ELF-1 (cell line): ENCODE measurements around the gene CAPN13.

Experiments used
- DNase-seq: peaks from one replicate; pipeline ENCODE4 v3.0.0-alpha.2; 2016; ENCODE audit warnings: low read depth, low spot score

Gene CAPN13

DNA sequence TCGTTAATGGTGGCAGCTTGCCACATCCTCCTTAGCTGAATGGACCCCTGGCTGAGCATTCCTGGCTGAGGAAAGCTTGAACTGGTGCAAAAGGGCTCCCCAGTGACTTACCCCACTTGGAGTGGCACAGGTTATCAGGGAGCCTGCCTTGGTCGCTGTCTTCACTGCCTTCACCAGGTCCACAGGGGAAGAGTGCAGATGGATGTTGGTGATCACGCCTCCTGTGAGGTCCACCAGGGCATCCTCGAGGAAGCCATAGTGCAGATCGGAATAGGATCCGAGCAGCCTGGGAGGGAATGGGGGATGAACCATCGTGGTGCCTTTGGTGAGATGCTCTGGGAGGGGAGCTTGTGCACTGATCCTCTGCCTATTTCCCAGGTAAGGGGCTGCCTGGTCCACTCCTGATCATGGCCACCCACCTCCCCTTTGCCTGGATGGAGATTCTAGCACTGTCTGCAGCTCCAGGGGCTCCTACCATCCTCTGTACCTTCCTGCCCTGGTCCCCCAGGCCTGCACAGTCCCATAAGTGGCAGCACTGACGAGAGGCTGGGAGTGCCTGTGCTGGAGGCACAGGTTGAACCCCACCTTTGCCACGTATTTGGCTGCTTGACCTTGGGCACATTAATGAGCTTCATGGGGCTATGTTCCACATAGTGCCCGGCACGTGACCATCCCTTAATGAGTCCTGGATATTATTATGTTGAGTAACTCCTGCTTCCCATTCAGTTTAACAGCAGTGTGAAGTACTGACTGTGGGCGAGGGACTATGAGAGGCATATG lies 43.0 kb downstream of the CAPN13 start:
- DNase-seq = no peak

DNA sequence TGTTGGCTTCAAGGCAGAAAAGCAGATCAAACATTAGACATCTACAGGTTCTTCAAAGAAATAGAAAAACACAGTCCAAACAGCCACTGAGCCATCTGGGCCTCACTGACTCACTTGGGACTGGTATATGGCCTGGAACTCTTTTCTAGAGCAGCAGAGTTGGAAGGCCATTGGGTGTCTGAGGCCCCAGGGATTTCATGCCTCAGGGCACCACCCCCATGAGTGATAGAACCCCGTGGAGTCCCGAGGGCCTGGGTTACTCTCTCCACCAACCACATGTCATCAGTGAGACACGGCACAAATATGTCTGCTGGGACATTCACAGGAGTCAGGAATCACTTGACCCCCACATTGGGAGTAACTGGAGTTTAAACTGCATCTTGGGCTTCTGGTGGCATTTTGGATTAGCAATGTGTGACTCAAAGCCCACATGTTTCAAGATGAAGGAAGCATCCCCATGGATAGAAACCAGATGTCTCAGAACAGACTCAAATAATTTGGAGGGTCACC lies 44.0 kb downstream of the CAPN13 start:
- no peak for DNase-seq

DNA sequence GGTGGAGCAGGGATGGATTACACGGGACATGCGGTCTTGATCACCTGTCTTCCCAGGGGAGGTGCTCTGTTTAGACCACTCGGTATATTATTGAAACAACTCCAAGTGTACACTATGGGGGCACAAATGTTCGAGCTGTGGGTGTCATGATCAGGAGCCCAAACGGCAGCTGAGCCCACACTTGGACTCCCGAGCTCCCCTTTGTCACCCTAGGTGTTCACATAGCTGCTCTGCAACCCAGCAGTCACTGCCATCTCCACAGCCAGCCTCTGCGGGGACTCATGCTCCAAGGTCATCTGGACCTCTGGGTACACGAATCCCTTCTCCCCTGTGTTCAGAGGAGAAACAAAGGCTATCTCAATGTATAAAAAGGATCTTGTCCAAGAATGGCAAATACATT lies 46.0 kb downstream of the CAPN13 start:
- DNase-seq = no peak

DNA sequence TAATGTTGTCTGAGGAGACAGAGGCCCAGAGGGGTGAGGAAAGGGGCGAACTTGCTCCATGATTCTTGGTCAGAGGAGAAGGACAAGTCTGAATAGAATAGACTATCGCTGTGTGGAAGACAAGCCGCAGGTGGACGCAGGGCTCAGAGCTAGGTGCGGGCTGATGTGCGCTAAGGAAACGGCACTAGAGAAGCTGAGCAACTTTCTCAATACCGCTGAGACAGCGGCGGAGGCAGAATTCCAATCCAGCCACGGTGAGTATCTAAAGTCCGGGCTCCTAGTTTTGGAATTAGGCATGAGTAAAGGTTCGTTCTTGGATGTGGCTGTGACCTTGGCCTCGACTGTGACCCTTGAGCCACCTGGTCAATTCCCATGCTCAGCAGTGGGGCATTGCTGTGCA lies 47.8 kb downstream of the CAPN13 start:
- DNase-seq = no peak

DNA sequence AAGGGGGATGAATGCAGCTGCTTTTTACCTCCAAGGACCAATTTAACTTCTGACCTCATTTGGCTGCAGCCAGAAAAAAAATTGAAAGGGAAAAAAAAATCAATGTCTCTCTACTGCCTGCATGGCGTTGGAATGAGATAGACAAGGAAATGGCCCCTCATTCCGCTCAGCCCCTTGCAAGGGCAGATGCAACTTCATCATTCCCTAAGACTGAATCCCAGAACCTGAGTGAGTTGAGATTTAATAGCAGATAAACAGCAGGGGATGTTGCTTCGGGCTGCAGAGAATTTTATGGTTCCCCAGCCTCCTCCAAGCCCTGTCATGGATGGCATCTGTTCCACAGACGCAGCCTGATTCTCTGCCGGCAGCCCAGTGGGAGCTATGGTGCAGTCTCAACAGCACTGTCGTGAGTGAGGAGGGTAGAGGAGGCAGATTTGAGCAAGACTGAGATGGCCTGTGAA lies 49.0 kb downstream of the CAPN13 start:
- DNase-seq = peak; percentile 33

DNA sequence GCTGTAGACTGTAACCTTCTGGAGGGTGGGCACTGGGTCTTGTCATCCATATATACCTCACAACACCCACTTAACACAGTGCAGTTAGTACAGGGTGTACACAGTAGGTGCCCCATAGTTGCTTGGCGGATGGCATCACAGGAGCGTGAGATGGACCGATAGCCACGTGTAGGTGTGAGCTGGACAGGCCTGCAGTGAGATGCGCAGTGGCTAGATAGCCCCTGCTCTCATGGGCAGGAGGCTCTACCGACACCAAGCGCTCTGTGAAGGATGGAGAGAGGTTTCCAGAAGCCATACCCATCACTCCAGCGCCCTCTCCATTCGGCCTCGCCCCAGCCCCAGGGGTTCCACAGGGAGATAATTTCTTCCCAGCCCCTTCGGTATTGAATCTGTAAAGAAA lies 49.5 kb downstream of the CAPN13 start:
- no peak for DNase-seq

DNA sequence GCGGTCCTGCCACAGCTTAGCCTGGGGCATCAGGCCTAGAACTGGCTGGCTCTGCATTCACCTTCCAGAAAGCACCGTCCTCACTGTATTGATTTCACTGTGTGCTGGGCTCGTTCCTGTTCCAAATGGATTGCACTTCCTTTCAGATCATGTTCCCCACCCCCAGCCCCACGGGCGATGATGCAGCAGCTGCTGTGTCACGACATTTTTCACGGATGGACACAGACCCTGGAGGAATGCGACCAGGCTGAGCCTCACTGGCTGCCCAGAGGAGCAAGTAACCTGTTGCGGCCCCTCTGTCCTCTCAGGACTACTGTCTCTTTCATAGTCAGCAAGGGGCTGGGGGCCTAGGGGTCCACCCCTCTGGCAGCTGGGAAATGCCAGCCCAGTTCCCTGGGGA lies 50.3 kb downstream of the CAPN13 start:
- DNase-seq = no peak

DNA sequence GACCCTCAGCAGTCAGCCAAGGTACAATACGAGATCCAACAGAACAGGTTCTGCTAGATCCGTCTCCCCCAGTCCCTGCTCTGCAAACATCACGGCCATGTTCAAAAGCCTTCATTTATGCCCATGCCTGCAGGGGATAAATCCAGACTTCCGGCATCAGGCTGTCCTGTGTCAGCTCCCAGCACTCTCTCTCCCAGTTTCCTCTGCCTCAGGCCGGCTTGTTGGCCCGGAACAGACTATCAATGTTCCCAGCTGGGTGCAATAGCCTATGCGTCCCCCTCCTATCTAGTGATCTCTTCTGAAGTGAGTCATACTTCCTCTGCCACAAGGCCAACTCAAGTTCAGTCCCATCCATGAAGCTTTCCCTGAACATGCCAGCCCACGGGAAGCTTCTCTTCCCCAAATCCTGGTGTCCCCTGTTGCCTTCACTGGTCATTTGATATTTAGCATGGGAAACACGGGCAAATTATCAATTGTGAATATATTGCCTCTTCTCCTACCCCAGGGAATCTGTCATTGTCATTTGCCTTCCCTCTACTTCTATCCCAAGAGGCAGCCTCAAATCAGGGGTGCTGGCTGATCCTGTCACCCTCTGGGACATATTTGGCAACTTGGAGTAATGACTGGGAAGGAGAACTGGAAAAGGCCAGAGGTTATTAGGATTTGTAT lies 51.1 kb downstream of the CAPN13 start:
- DNase-seq = peak; percentile 86

DNA sequence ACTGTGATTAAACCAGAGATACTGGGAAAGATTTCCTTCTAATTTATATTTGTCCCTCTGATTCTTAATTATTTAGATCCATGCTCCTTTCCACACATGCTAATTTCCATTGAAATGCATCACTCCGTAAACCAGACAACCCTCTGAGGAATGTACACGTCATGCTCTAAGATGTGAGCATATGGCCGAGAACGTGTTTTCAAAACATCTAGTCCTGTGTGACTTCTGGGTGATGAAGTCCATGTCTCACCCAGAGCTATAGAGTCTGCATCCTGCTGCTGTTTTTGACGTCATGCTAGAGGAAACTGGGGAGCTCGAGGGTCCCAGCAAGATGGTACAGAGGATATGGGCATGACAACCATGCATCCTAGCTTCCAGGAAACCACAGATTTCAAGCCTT lies 53.6 kb downstream of the CAPN13 start:
- DNase-seq = no peak

DNA sequence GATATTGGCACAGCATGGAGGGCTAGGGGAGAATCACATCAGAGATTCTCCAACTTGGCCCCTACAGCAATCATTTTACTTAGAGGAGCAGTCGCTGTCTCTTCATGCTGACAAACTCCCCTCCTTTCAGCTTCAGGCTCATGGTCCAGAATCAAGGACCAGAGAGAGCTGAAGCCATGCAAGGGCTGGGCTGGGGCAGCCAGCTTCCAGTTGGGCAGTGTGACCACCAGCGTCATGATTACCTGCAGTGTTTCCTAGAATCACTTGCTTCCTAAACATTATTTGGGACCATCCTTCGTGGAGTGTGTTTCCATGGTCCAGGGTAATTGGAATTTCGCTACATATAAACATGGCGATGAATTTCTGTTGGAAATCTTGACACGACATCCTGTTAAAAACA lies 54.4 kb downstream of the CAPN13 start:
- DNase-seq = no peak

DNA sequence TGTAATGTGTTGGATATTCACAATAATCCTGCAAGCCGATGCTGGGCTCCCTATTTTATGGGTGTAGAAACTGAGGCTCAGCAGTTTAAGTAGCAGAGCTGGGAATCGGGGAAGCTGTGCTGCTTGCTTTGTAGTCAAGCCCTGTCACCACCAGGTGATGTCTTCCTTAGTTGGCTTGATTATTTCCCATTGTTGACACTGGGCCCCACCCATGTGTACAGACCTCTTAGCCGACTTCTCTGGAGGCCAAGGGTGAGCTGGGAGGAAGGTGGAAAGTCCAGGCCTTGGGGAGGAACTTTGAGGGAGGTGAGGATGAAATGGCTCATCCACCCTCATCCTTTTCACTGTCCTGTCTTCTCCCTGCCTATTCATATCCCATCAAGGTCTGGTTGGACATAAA lies 60.0 kb downstream of the CAPN13 start:
- DNase-seq = no peak

DNA sequence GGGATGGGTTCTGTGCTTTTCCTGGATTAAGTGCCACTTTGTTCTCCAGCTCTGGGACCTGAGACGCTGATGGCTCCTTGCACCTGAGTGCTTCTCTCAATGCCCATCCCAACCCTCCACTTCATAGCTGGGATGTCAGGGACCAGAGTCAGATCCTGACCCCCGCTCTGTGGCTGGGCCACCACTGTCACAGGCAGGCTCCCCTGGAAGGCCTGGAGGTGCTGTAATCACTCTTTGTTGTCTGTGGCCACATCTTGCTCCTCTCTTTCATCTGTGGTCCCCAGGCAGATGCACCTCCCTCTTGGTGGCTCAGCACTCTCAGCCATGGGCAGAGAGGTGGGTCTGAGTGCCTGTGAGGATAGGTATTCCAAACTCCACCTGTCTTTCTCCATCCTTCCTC lies 62.4 kb downstream of the CAPN13 start:
- no peak for DNase-seq

DNA sequence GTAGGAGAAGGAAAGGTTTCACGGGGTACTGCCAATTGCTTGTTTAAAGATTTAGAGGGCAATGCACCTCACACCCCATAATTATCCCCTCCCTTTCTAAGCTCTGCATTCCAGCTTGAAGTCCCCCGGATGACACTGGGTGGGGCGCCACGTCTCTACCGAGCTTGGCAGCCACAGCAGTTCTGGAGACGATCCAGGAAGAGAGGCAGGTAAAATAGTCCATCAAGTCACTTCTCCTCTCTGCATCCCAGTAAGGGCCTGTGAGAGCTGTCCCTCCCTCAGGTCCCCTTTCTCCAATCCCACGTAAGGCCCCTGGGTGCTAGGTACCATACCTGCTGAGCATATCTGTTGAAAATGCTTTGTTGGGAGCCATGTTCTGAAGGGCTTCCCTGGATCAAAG lies 65.7 kb downstream of the CAPN13 start:
- no peak for DNase-seq

DNA sequence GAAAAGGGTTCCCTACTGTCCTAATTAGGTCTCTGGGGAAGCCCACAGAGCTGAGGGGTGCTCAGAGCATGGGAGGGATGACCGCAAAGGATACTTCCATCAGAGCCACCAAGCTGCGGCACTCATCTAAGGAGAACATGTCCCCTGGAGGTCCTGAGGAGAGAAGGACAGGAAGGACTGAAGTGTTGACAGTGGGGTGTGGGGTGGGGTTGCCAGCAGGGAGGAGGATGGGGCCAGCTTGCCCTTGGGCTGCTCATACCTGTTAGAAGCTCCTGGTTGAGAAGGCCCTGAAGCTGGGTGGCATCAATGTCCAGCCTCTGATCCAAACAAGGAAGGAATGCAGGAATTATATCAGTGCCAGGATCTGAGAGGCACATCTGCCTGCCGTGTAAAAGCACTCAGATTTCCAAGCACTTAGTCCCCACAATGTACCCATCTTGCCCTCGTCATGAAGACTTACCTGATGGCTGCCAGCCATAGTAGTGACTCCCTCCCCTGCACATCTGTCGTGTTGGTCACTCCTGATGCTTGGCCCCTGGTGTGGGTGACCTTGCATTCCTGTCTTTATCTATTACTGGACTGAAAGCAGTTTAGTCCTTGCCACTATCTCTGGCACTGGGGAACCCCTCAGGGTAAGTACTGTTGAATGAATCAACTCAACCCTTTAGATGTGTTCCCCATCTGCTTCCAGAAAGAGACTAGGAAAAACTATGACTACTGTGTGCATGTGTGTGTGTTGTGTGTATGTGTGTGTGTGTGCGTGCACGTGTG lies 68.9 kb downstream of the CAPN13 start:
- no peak for DNase-seq

DNA sequence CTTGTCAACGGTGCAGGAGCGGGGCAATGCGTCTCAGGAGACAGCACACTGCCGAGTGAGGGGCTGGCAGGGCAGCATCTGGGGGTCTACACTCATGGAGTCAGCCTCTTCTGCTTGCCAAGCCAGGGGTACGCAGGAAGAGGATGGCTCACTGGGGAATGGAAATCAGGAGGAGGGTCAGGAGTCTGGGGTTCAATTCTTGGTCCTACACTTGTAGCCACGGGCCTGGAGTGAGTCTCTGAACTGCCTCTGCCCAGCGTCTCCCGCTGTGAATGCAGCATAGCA lies 70.0 kb downstream of the CAPN13 start:
- no peak for DNase-seq

DNA sequence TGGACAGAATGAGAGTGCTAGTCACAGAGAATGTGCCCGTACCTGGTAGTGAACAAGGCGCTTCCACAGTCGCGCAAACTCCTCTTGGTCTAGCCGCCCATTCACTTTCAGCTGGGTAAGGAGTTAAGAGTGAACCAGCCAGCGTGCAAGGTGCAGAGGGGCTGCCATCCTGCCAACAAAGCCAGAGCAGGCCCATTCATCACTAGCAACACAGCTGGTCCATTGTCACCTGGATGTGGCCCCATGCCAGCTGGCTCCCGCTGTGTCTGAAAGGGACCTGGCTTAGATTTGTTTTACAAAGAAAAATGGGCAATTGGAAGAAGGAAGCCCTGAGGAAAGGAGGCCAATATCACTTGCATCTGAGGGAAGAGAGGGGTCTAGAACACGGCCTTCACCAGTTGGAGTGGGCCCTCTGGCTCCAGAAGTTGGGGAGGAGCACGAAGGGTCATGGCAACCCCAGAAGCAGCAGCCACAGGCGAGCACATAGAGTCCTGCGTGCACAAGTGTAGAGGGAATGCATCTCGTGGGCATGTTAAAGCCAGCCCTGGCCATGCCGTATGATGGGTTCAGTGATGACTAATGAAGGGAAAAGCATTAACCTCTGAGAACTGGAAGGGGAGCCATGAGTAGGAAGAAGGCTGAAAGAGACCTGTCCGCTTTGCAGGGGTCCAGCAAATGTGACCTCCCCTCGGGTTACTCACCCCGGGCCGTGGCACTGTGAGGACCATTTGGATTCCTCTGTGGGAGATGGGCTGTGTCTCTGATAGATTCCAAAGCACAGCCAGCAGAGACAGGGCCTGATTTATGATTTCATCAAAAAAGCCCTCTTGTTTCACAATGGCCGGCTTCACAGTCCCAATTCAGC lies 70.6 kb downstream of the CAPN13 start:
- no peak for DNase-seq

DNA sequence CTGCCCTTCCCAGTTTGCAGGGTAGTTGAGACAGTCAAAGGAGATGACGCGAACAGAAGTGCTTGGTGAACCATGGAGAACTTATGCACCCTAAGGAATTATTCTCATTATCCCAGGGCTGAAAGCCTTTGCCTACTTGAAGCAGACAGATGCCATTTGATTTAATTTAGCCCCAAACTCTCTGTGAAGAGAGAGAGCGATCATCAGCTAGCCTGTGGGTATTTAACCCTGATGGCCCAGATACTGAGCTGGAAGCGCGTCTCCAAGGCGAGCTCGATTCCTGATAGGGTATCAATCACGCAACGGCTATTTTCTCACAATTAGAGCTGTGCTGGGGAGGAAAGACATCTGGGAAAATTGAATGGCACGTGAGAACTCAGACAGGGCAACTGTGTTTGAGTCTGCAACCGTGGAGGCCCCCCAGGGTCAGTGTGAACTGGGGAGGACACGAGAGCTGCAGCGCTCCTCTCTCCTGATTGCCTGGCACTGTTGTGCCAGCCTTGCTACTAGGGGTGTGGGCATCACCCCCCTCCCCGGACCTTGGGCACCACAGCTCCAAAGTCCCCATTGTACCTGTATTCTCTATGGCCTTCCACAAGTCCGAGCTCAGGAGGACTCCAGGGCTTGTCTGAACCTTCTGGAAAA lies 73.2 kb downstream of the CAPN13 start:
- no peak for DNase-seq

DNA sequence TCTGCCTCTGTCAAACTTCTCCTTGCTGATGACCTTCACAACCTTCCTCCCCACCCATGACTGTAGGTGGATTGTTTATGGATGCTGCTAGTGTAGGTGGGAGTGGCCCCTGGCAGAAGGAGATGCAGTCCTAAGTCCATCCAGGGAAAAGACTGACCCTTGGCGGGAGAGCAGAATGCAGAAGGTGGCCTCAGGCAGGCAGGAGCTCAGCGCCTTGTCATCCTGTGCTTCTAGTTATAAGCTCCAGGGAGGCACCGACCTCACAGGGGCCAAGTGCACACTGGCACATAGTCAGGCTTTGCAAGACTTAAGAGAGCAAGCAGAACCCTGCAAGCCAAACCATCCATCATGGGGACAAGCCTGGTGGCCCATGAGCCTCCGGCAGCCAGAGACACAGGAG lies 74.4 kb downstream of the CAPN13 start:
- DNase-seq = no peak

DNA sequence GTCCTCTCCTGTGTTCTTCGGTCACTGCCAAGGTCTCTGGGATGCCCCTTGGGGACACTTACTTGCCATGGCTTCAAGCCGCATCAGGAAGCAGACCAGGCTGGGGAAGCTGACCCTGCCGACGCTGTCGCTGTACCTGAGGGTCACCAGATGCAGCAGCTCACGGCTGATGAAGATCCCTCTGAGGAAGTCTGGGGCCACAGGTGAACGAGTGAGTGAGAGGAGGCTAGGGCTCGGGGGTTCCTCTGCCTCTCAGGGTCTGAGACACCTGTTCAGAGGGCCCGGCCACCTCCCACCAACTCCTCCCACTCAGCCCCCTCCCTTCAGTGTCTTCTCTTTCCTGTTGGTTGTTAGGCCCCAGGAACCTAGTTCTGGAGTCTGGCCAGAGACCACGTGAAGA lies 74.9 kb downstream of the CAPN13 start:
- DNase-seq = no peak

DNA sequence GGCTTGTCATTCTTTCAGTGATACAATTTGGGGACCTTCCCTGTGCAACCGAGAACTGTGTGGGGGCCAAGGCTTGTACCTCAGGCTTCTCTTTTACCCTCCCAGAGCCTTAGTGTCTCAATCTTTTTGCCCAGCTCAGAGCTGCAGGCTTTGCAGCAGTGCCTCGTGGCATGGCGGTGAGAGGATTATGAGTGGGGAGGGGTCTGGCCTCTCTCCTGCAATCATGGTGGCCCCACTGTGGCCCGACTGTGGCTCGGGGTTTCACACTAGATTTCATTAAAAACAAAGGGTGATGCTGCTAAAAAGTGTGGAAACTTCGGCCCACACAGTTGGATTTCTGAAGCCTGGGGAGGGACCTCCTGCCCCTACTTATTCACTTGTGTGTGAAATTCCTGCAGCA lies 75.5 kb downstream of the CAPN13 start:
- no peak for DNase-seq
